Neural cell (in vitro differentiated cells): ENCODE data around the gene NINJ1. TPM values are rescaled to one million over a fixed set of nuclear protein-coding genes. Genes with fewer than 3 reads are reported as not detected.

Source experiments
- H2AFZ ChIP-seq: fragments of 200-600, 300-800 bp; sonication (generic), shearing (Covaris generic); 2 replicates; pipeline ENCODE4 v1.6.0; 2014; ENCODE audit warnings: low read depth, mild to moderate bottlenecking, antibody characterized with exemption, low read length, moderate library complexity
- H3F3A ChIP-seq: fragments of 200-600 bp; shearing (Covaris generic); 2 replicates; pipeline ENCODE4 v1.6.1; 2016; ENCODE audit warnings: mild to moderate bottlenecking, moderate library complexity, mixed read lengths, antibody characterized with exemption, low read length; ENCODE audit not compliant: insufficient read depth, poor library complexity, severe bottlenecking
- H3K27ac ChIP-seq: fragments of 200-600, 300-800 bp; sonication (generic), shearing (Covaris generic); 2 replicates; pipeline ENCODE4 v1.5.1; 2014; ENCODE audit warnings: mild to moderate bottlenecking, low read length, moderate library complexity
- H3K27me3 ChIP-seq: fragments of 300-800, 200-600 bp; sonication (generic), shearing (Covaris generic); 2 replicates; pipeline ENCODE4 v1.6.0; 2014; ENCODE audit warnings: mild to moderate bottlenecking, low read depth, low read length, moderate library complexity; ENCODE audit not compliant: insufficient read depth
- H3K36me3 ChIP-seq: fragments of 300-800, 200-600 bp; sonication (generic), shearing (Covaris generic); 2 replicates; pipeline ENCODE4 v1.5.1; 2014; ENCODE audit warnings: mild to moderate bottlenecking, antibody characterized with exemption, low read length, moderate library complexity; ENCODE audit not compliant: insufficient read depth
- H3K4me2 ChIP-seq: fragments of 300-800, 200-600 bp; sonication (generic), shearing (Covaris generic); 2 replicates; pipeline ENCODE4 v1.6.0; 2014; ENCODE audit warnings: mild to moderate bottlenecking, low read length
- H3K4me3 ChIP-seq: fragments of 300-800, 200-600 bp; sonication (generic), shearing (Covaris generic); 2 replicates; pipeline ENCODE4 v1.5.1; 2014; ENCODE audit warnings: mild to moderate bottlenecking, low read length, moderate library complexity
- H3K79me2 ChIP-seq: fragments of 200-600 bp; shearing (Covaris generic); replicated peaks from 2 replicates; pipeline ENCODE4 v1.6.0; 2014; ENCODE audit warnings: mild to moderate bottlenecking, low read length, moderate library complexity; ENCODE audit not compliant: insufficient read depth
- H3K9ac ChIP-seq: fragments of 300-800, 200-600 bp; sonication (generic), shearing (Covaris generic); 2 replicates; pipeline ENCODE4 v1.6.1; 2016; ENCODE audit warnings: mild to moderate bottlenecking, low read length, mixed read lengths
- H3K9me2 ChIP-seq: fragments of 200-600 bp; shearing (Covaris generic); 2 replicates; pipeline ENCODE4 v1.6.1; 2016; ENCODE audit warnings: mild to moderate bottlenecking, low read length, mixed read lengths; ENCODE audit not compliant: insufficient read depth
- H3K9me3 ChIP-seq: fragments of 200-600, 300-800 bp; sonication (generic), shearing (Covaris generic); 2 replicates; pipeline ENCODE4 v1.6.1; 2016; ENCODE audit warnings: mild to moderate bottlenecking, mixed run types, low read length, moderate library complexity, mixed read lengths
- H4K20me1 ChIP-seq: fragments of 200-600 bp; shearing (Covaris generic); 2 replicates; pipeline ENCODE4 v1.6.1; 2016; ENCODE audit warnings: mild to moderate bottlenecking, mixed run types; ENCODE audit not compliant: insufficient read depth
- EP300 ChIP-seq: fragments of 450-650 bp; conservative IDR thresholded peaks from 2 replicates; pipeline ENCODE4 v1.6.1; 2014; ENCODE audit warnings: antibody characterized with exemption, mild to moderate bottlenecking, moderate library complexity; ENCODE audit not compliant: poor library complexity, severe bottlenecking
- EZH2 ChIP-seq: fragments of 200-600, 300-800 bp; shearing (Covaris generic), sonication (generic); IDR thresholded peaks from 2 replicates; pipeline ENCODE4 v1.6.1; 2014; ENCODE audit warnings: antibody characterized with exemption, low read length, borderline replicate concordance, mild to moderate bottlenecking; ENCODE audit not compliant: insufficient read depth, poor library complexity, severe bottlenecking
- MXI1 ChIP-seq: fragments of 450-650 bp; conservative IDR thresholded peaks from 2 replicates; pipeline ENCODE4 v1.6.1; 2014; ENCODE audit warnings: antibody characterized with exemption, mild to moderate bottlenecking; ENCODE audit not compliant: poor library complexity, severe bottlenecking
- POLR2AphosphoS5 ChIP-seq: IDR thresholded peaks from 2 replicates; pipeline ENCODE4 v1.6.1; 2012
- RAD21 ChIP-seq: fragments of 450-650 bp; conservative IDR thresholded peaks from 2 replicates; pipeline ENCODE4 v1.6.1; 2014; ENCODE audit warnings: antibody characterized with exemption, mild to moderate bottlenecking, moderate library complexity
- REST ChIP-seq: IDR thresholded peaks from 2 replicates; pipeline ENCODE4 v1.6.1; 2012; ENCODE audit warnings: borderline replicate concordance
- SMC3 ChIP-seq: fragments of 450-650 bp; conservative IDR thresholded peaks from 2 replicates; pipeline ENCODE4 v1.6.1; 2014; ENCODE audit warnings: antibody characterized with exemption, mild to moderate bottlenecking, moderate library complexity; ENCODE audit not compliant: poor library complexity
- TAF1 ChIP-seq: IDR thresholded peaks from 2 replicates; pipeline ENCODE4 v1.6.1; 2012; ENCODE audit warnings: low read depth
- polyA plus RNA-seq: library from polyadenylated mRNA; depleted of rRNA; stranded (reverse); fragments of >200 nt; gene quantifications from 2 replicates; pipeline ENCODE4 v1.2.3, GENCODE V29; 2014
- TF ChIP-seq, protein P1 (sequence below): fragments of 450-650 bp; IDR thresholded peaks from 2 replicates; pipeline ENCODE4 v1.5.1; 2014; ENCODE audit warnings: antibody characterized with exemption, mild to moderate bottlenecking, moderate library complexity; ENCODE audit not compliant: poor library complexity, severe bottlenecking

NINJ1 gene
- polyA plus RNA-seq, 1 donor from 2014 or later: 2.7 TPM

DNA sequence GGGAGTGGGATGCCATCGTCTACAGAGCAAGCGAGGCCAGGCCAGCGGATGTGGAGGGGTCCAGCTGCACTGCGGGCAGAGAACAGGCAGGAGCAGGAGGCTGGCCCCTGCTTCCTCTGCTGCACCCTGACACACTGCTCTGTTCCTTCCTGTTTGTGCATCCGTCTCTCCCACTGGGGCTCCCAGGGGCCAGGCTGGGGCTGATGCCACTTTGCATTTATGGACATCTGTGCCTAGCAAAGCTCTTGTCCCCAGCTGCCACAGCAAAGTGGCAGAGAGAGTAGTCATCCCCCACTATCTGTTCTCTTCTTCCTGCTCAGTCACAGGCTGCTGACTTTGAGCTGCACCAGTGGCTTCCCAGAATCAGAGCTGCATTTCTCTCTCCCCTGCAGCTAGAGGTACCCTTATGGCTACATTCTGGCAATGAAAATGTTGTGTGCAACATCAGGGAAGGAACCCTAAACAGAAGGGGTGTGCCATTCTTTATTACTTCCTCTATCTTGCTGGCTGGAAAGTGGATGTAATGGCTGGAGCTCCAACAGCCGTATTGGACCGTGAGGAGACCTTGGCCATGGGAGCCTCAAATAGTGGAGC is 4.2 kb upstream of the NINJ1 start:
- no peaks in the 10 kb centered on the region for H3F3A ChIP-seq
- no peak overlapping the region for H3K4me2 ChIP-seq
- no peak overlapping the region for H2AFZ ChIP-seq
- H3K9me3 ChIP-seq: no peaks in the 10 kb centered on the region
- H3K9ac ChIP-seq: no peak overlapping the region
- H3K9me2 ChIP-seq: no peaks in the 10 kb centered on the region
- no peaks in the 10 kb centered on the region for H4K20me1 ChIP-seq
- no peaks in the 10 kb centered on the region for H3K36me3 ChIP-seq
- no peaks in the 10 kb centered on the region for H3K79me2 ChIP-seq
- H3K27me3 ChIP-seq: no peaks in the 10 kb centered on the region
- TF ChIP-seq REST (no peak), POLR2AphosphoS5 (no peak), RAD21 (no peak), MXI1 (no peak), EP300 (no peak), TAF1 (no peak), EZH2 (no peak), SMC3 (no peak)
- TF ChIP-seq, protein P1, sequence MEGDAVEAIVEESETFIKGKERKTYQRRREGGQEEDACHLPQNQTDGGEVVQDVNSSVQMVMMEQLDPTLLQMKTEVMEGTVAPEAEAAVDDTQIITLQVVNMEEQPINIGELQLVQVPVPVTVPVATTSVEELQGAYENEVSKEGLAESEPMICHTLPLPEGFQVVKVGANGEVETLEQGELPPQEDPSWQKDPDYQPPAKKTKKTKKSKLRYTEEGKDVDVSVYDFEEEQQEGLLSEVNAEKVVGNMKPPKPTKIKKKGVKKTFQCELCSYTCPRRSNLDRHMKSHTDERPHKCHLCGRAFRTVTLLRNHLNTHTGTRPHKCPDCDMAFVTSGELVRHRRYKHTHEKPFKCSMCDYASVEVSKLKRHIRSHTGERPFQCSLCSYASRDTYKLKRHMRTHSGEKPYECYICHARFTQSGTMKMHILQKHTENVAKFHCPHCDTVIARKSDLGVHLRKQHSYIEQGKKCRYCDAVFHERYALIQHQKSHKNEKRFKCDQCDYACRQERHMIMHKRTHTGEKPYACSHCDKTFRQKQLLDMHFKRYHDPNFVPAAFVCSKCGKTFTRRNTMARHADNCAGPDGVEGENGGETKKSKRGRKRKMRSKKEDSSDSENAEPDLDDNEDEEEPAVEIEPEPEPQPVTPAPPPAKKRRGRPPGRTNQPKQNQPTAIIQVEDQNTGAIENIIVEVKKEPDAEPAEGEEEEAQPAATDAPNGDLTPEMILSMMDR: no peak
- H3K4me3 ChIP-seq: no peak overlapping the region
- no peak overlapping the region for H3K27ac ChIP-seq

DNA sequence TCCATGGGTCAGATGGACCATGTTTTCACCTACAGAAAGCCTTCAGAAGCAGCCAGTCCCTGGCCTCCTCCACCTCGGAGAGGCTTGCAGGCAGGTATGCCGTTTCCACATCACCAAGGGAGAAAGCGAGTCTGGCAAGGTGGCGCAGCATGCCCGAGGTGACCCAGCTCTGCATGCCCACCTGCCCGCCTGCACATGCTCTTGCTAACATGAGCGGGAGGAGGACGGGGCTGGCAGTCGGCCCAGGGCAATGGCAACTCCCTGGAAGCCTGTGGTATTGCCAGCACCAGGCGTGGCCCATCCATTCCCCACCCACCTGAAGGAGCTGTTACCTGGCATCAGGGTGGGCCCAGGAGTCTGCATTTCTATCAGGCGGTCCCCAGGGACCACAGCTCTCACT is 3.3 kb upstream of the NINJ1 start:
- no peaks in the 10 kb centered on the region for H3K79me2 ChIP-seq
- no peaks in the 10 kb centered on the region for H3K36me3 ChIP-seq
- no peak overlapping the region for H3K27ac ChIP-seq
- no peaks in the 10 kb centered on the region for H4K20me1 ChIP-seq
- H3F3A ChIP-seq: no peaks in the 10 kb centered on the region
- TF ChIP-seq MXI1: no peak
- TF ChIP-seq RAD21: no peak
- TF ChIP-seq POLR2AphosphoS5: no peak
- no peak for TF ChIP-seq SMC3
- TF ChIP-seq, protein P1: no peak
- no peak for TF ChIP-seq TAF1
- no peak for TF ChIP-seq EZH2
- TF ChIP-seq REST: no peak
- H3K4me2 ChIP-seq: no peak overlapping the region
- no peak overlapping the region for H3K4me3 ChIP-seq
- no peaks in the 10 kb centered on the region for H3K27me3 ChIP-seq
- no peaks in the 10 kb centered on the region for H3K9me2 ChIP-seq
- no peak overlapping the region for H3K9ac ChIP-seq
- H3K9me3 ChIP-seq: no peaks in the 10 kb centered on the region
- H2AFZ ChIP-seq: no peak overlapping the region
